Esophagus muscularis mucosa (tissue), 4 donors: ENCODE data around the gene KRT40.

Source experiments
- EP300 ChIP-seq: sonication (generic); formaldehyde crosslinking; IDR thresholded peaks from one replicate; pipeline ENCODE4 v1.6.1; 2017; ENCODE audit warnings: antibody characterized with exemption
- POLR2A ChIP-seq: fragments of 450-650 bp; IDR thresholded peaks from one replicate; pipeline ENCODE4 v1.6.1; 2017; ENCODE audit warnings: antibody characterized with exemption, moderate library complexity, mild to moderate bottlenecking, low read depth
- POLR2AphosphoS5 ChIP-seq, 2 donors: sonication (generic); formaldehyde crosslinking; IDR thresholded peaks; one replicate each; pipeline ENCODE4 v1.6.1; 2017; ENCODE audit warnings: antibody characterized with exemption in 2 of 2
- TF ChIP-seq, protein P1 (sequence below), 3 experiments: fragments of 200-600 bp in 2 of 3; fragments of 450-650 bp in 1 of 3; sonication (generic) in 2 of 3; IDR thresholded peaks; one replicate each; pipeline ENCODE4 v1.5.1; 2017 to 2019; ENCODE audit warnings: antibody characterized with exemption in 3 of 3, mild to moderate bottlenecking in 2 of 3, moderate library complexity in 1 of 3

GRCh38 chr17:41010441-41010840 lies 26.3 kb upstream of the KRT40 start:
- no peak for TF ChIP-seq EP300
- TF ChIP-seq, protein P1, sequence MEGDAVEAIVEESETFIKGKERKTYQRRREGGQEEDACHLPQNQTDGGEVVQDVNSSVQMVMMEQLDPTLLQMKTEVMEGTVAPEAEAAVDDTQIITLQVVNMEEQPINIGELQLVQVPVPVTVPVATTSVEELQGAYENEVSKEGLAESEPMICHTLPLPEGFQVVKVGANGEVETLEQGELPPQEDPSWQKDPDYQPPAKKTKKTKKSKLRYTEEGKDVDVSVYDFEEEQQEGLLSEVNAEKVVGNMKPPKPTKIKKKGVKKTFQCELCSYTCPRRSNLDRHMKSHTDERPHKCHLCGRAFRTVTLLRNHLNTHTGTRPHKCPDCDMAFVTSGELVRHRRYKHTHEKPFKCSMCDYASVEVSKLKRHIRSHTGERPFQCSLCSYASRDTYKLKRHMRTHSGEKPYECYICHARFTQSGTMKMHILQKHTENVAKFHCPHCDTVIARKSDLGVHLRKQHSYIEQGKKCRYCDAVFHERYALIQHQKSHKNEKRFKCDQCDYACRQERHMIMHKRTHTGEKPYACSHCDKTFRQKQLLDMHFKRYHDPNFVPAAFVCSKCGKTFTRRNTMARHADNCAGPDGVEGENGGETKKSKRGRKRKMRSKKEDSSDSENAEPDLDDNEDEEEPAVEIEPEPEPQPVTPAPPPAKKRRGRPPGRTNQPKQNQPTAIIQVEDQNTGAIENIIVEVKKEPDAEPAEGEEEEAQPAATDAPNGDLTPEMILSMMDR (IDR thresholded peaks at IDR 0.05), result no peak
- TF ChIP-seq POLR2A, result no peak
- TF ChIP-seq POLR2AphosphoS5 (IDR thresholded peaks at IDR 0.05), result no peak
